ENCODE results near the gene HDAC4. TPM values are rescaled to one million over a fixed set of nuclear protein-coding genes. Genes with fewer than 3 reads are reported as not detected.

The HDAC4 gene
- total and polyA plus RNA-seq, 2 experiments from 2014 or later = 8.1 to 41.8 TPM

DNA sequence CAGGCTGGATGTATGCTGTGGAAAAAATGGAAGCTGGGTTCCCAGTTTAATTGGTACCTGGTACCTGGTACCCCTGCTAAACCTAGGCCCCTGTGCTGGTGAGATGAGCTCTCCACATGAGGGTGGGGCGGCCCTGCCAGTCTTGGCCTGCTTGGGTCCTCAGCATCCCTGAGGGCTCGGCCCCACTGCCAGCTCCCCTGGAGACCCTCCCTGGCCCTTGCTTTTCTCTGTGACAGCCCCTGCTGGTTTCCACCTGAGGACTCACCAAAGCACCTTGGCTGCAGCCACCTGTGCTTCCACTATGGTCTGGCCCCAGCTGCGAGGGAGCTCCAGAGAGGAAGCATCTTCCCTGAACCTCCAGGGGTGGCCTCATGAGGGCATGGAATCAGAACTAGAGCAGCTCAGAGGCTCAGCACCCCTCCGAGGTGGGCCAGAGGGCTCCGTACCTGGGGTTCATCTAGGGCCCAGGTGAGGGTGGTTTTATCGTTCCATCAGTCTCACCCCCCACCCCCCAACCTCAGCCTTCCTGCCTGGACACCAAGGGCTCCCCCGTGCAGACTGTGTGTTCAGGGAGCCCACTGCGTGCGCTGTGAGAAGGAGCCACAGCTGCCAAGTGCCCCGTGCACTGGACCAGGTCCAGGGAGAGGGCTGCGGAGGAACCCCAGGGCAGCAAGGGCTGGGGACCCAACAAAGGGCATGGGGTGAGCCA lies 23.7 kb upstream of the HDAC4 start:
- Histone ChIP-seq H3K4me3 (no peak overlapping the region), H3K4me1 (ENCODE audit: insufficient read depth) (no peaks in the 10 kb centered on the region), H3F3A (replicated peaks; ENCODE audit: low read depth) (no peaks in the 10 kb centered on the region), H3K79me2 (replicated peaks; ENCODE audit: insufficient read depth) (no peaks in the 10 kb centered on the region), H3K27ac (ENCODE audit: low read depth) (no peak overlapping the region), H3K36me3 (ENCODE audit: insufficient read depth) (no peaks in the 10 kb centered on the region), H3K27me3 (ENCODE audit: insufficient read depth) (no peaks in the 10 kb centered on the region), H4K20me1 (replicated peaks; ENCODE audit: insufficient read depth) (no peaks in the 10 kb centered on the region), H3K4me2 (no peak overlapping the region), H2AFZ (no peak overlapping the region), H3K9me2 (ENCODE audit: insufficient read depth) (no peaks in the 10 kb centered on the region)
- Mint-ChIP-seq H3K27me3 (ENCODE audit: insufficient read depth, low read depth, poor library complexity) (no peaks in the 10 kb centered on the region), H3K4me3 (no peak overlapping the region), H3K27ac (no peak overlapping the region), H3K36me3 (ENCODE audit: low read depth) (no peaks in the 10 kb centered on the region), H3K4me1 (no peaks in the 10 kb centered on the region; the same call in 2 of the 3 replicates), H3K9me3 (no peaks in the 10 kb centered on the region)
- TF ChIP-seq, protein P1, sequence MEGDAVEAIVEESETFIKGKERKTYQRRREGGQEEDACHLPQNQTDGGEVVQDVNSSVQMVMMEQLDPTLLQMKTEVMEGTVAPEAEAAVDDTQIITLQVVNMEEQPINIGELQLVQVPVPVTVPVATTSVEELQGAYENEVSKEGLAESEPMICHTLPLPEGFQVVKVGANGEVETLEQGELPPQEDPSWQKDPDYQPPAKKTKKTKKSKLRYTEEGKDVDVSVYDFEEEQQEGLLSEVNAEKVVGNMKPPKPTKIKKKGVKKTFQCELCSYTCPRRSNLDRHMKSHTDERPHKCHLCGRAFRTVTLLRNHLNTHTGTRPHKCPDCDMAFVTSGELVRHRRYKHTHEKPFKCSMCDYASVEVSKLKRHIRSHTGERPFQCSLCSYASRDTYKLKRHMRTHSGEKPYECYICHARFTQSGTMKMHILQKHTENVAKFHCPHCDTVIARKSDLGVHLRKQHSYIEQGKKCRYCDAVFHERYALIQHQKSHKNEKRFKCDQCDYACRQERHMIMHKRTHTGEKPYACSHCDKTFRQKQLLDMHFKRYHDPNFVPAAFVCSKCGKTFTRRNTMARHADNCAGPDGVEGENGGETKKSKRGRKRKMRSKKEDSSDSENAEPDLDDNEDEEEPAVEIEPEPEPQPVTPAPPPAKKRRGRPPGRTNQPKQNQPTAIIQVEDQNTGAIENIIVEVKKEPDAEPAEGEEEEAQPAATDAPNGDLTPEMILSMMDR (conservative IDR thresholded peaks at IDR 0.05; ENCODE audit: low read depth in 2 of 2) = no peak
- no peak for TF ChIP-seq ZNF114 (CRISPR knock-in tag; IDR thresholded peaks at IDR 0.05)
- TF ChIP-seq, protein P2, sequence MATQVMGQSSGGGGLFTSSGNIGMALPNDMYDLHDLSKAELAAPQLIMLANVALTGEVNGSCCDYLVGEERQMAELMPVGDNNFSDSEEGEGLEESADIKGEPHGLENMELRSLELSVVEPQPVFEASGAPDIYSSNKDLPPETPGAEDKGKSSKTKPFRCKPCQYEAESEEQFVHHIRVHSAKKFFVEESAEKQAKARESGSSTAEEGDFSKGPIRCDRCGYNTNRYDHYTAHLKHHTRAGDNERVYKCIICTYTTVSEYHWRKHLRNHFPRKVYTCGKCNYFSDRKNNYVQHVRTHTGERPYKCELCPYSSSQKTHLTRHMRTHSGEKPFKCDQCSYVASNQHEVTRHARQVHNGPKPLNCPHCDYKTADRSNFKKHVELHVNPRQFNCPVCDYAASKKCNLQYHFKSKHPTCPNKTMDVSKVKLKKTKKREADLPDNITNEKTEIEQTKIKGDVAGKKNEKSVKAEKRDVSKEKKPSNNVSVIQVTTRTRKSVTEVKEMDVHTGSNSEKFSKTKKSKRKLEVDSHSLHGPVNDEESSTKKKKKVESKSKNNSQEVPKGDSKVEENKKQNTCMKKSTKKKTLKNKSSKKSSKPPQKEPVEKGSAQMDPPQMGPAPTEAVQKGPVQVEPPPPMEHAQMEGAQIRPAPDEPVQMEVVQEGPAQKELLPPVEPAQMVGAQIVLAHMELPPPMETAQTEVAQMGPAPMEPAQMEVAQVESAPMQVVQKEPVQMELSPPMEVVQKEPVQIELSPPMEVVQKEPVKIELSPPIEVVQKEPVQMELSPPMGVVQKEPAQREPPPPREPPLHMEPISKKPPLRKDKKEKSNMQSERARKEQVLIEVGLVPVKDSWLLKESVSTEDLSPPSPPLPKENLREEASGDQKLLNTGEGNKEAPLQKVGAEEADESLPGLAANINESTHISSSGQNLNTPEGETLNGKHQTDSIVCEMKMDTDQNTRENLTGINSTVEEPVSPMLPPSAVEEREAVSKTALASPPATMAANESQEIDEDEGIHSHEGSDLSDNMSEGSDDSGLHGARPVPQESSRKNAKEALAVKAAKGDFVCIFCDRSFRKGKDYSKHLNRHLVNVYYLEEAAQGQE (IDR thresholded peaks at IDR 0.05; ENCODE audit: unreplicated experiment) = no peak
- no peak for TF ChIP-seq CREB1 (CRISPR knock-in tag; IDR thresholded peaks at IDR 0.05; ENCODE audit: low read depth)
- TF ChIP-seq, protein P3, sequence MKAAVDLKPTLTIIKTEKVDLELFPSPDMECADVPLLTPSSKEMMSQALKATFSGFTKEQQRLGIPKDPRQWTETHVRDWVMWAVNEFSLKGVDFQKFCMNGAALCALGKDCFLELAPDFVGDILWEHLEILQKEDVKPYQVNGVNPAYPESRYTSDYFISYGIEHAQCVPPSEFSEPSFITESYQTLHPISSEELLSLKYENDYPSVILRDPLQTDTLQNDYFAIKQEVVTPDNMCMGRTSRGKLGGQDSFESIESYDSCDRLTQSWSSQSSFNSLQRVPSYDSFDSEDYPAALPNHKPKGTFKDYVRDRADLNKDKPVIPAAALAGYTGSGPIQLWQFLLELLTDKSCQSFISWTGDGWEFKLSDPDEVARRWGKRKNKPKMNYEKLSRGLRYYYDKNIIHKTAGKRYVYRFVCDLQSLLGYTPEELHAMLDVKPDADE (IDR thresholded peaks at IDR 0.05) = no peak
- TF ChIP-seq STAT1 (IDR thresholded peaks at IDR 0.05; ENCODE audit: unreplicated experiment) = no peak
- TF ChIP-seq NANOG (IDR thresholded peaks at IDR 0.05; ENCODE audit: borderline replicate concordance) = no peak
- TF ChIP-seq, protein P4, sequence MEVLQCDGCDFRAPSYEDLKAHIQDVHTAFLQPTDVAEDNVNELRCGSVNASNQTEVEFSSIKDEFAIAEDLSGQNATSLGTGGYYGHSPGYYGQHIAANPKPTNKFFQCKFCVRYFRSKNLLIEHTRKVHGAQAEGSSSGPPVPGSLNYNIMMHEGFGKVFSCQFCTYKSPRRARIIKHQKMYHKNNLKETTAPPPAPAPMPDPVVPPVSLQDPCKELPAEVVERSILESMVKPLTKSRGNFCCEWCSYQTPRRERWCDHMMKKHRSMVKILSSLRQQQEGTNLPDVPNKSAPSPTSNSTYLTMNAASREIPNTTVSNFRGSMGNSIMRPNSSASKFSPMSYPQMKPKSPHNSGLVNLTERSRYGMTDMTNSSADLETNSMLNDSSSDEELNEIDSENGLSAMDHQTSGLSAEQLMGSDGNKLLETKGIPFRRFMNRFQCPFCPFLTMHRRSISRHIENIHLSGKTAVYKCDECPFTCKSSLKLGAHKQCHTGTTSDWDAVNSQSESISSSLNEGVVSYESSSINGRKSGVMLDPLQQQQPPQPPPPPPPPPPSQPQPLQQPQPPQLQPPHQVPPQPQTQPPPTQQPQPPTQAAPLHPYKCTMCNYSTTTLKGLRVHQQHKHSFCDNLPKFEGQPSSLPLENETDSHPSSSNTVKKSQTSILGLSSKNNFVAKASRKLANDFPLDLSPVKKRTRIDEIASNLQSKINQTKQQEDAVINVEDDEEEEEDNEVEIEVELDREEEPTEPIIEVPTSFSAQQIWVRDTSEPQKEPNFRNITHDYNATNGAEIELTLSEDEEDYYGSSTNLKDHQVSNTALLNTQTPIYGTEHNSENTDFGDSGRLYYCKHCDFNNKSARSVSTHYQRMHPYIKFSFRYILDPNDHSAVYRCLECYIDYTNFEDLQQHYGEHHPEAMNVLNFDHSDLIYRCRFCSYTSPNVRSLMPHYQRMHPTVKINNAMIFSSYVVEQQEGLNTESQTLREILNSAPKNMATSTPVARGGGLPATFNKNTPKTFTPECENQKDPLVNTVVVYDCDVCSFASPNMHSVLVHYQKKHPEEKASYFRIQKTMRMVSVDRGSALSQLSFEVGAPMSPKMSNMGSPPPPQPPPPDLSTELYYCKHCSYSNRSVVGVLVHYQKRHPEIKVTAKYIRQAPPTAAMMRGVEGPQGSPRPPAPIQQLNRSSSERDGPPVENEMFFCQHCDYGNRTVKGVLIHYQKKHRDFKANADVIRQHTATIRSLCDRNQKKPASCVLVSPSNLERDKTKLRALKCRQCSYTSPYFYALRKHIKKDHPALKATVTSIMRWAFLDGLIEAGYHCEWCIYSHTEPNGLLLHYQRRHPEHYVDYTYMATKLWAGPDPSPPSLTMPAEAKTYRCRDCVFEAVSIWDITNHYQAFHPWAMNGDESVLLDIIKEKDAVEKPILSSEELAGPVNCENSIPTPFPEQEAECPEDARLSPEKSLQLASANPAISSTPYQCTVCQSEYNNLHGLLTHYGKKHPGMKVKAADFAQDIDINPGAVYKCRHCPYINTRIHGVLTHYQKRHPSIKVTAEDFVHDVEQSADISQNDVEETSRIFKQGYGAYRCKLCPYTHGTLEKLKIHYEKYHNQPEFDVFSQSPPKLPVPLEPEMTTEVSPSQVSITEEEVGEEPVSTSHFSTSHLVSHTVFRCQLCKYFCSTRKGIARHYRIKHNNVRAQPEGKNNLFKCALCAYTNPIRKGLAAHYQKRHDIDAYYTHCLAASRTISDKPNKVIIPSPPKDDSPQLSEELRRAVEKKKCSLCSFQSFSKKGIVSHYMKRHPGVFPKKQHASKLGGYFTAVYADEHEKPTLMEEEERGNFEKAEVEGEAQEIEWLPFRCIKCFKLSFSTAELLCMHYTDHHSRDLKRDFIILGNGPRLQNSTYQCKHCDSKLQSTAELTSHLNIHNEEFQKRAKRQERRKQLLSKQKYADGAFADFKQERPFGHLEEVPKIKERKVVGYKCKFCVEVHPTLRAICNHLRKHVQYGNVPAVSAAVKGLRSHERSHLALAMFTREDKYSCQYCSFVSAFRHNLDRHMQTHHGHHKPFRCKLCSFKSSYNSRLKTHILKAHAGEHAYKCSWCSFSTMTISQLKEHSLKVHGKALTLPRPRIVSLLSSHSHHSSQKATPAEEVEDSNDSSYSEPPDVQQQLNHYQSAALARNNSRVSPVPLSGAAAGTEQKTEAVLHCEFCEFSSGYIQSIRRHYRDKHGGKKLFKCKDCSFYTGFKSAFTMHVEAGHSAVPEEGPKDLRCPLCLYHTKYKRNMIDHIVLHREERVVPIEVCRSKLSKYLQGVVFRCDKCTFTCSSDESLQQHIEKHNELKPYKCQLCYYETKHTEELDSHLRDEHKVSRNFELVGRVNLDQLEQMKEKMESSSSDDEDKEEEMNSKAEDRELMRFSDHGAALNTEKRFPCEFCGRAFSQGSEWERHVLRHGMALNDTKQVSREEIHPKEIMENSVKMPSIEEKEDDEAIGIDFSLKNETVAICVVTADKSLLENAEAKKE (CRISPR knock-in tag; IDR thresholded peaks at IDR 0.05) = no peak
- no peak for TF ChIP-seq ZNF331 (CRISPR knock-in tag; IDR thresholded peaks at IDR 0.05; ENCODE audit: low read depth)
- no peak for TF ChIP-seq EZH2 (IDR thresholded peaks at IDR 0.05; ENCODE audit: low read depth, unreplicated experiment)
- TF ChIP-seq EZH2phosphoT487 (IDR thresholded peaks at IDR 0.05; ENCODE audit: unreplicated experiment) = no peak
- no peak for TF ChIP-seq JUNB (IDR thresholded peaks at IDR 0.05; ENCODE audit: unreplicated experiment)
- TF ChIP-seq POLR2AphosphoS5 (IDR thresholded peaks at IDR 0.05; ENCODE audit: low read depth) = no peak
- DNase-seq (ENCODE audit: low spot score) = no peak
- no peak for ATAC-seq

Measured in GM23338 (cell line).